Heart right ventricle (tissue), 16 donors: Measurements from ENCODE around the gene TRIM40. TPM values are rescaled to one million over a fixed set of nuclear protein-coding genes. Genes with fewer than 3 reads are reported as not detected.

Experiments used
- ATAC-seq, 8 donors: fragments of 200-7000 bp; cut with Tn5 transposase; one replicate each; pipeline ENCODE4 v1.9.1; 2020; ENCODE audit warnings: mild to moderate bottlenecking in 8 of 8, moderate library complexity in 8 of 8, moderate number of reproducible peaks in 1 of 8
- DNase-seq, 2 donors: peaks; one replicate each; pipeline ENCODE4 v3.0.0-alpha.2; 2020
- H3K27ac ChIP-seq, 10 donors: fragments of 200-600 bp; sonication (generic) in 2 of 10; one replicate each; pipeline versions ENCODE4 v1.5.0 to v1.8.0; 2020 to 2022; ENCODE audit warnings: mild to moderate bottlenecking in 3 of 10
- H3K27me3 ChIP-seq, 7 donors: fragments of 200-600 bp; one replicate each; pipeline ENCODE4 v1.8.0; 2021 to 2022; ENCODE audit warnings: mild to moderate bottlenecking in 2 of 7
- H3K36me3 ChIP-seq, 9 donors: fragments of 200-600 bp; sonication (generic) in 1 of 9; one replicate each; pipeline versions ENCODE4 v1.5.0 to v1.8.0; 2020 to 2022; ENCODE audit warnings: mild to moderate bottlenecking in 2 of 9
- H3K4me1 ChIP-seq, 9 donors: fragments of 200-600 bp; sonication (generic) in 1 of 9; one replicate each; pipeline versions ENCODE4 v1.5.0 to v1.8.0; 2020 to 2022; ENCODE audit warnings: mild to moderate bottlenecking in 4 of 9
- H3K4me3 ChIP-seq, 10 donors: fragments of 200-600 bp; sonication (generic) in 2 of 10; one replicate each; pipeline versions ENCODE4 v1.5.0 to v1.8.0; 2020 to 2022; ENCODE audit warnings: mild to moderate bottlenecking in 7 of 10, moderate library complexity in 2 of 10
- H3K9me3 ChIP-seq, 11 donors: fragments of 200-600 bp in 10 of 11; sonication (generic) in 2 of 11; one replicate each; pipeline versions ENCODE4 v1.5.0 to v1.8.0; 2013 to 2022; ENCODE audit warnings: mild to moderate bottlenecking in 2 of 11, control low read depth in 1 of 11, moderate library complexity in 1 of 11
- WGBS, 2 donors: extraction: QIAGEN DNeasy Blood & Tissue Kit; methylation state at CpG; one replicate each; pipeline ENCODE4 v1.1.7; 2013; ENCODE audit warnings: inconsistent platforms in 1 of 2; 5-methylcytosine and 5-hydroxymethylcytosine counted together
- intact Hi-C, 10 donors: fragments of 100-400 bp; cut with DNase I; formaldehyde crosslinking; loops; one replicate each; pipeline versions ENCODE4 v1.11.1 to v1.14.2; 2022
- polyA plus RNA-seq, 2 donors: library from polyadenylated mRNA; stranded (reverse); fragments of 200-250 nt; gene quantifications; one replicate each; pipeline ENCODE4 v1.2.3, GENCODE V29; 2013
- total RNA-seq, 10 donors: library from RNA; stranded (reverse); fragmentation: NEBNext Ultra II Directional in 3 of 10; extraction: Animal tissue kit (Norgen Biotek cat#: 25700) in 3 of 10; gene quantifications; one replicate each; pipeline versions ENCODE4 v1.2.1 to v1.2.4, GENCODE V29; 2021 to 2023
- TF ChIP-seq, protein P1 (sequence below), 9 donors: fragments of 200-600 bp; sonication (generic) in 2 of 9; IDR thresholded peaks; one replicate each; pipeline versions ENCODE4 v1.5.0 to v1.8.0; 2021 to 2022; ENCODE audit warnings: antibody characterized with exemption in 9 of 9, mild to moderate bottlenecking in 5 of 9, moderate library complexity in 1 of 9
- donor health status: Arrhythmogenic right ventricular cardiomyopathy.
- donor health status: ischemic (EF 13 %, LVEDD 7.1; RV severe dilation, severe dysfunction).
- donor health status: healthy with polysubstance abuse.
- donor health status: DM: no; HTN: yes; CAD: no.
- donor health status: DM: no; HTN: no; CAD: no.
- donor health status: ischemic (EF 25% LVEDD 6.9; RV normal size, moderate dysfunction).
- donor health status: ischemic (EF 25% LVEDD 5.7; RV mildly dilated, moderate dysfunction).
- donor health status: healthy.
- donor health status: DM: yes; HTN: yes; CAD: no.
- donor health status: Ischemic cardiomyopathy.
- donor health status: ischemic (EF 35%, LVEDD 5.7; RV mildly dilated, moderate dysfunction).
- donor health status: nonischemic (EF 11% LVEDD 7.7; RV severe dilation, severe dysfunction).
- donor health status: DM: yes; HTN: yes; CAD: no.
- donor health status: PGD.
- donor health status: ischemic (EF 29% LVEDD 5.4; RV normal size, mild dysfunction).
- donor health status: nonischemic (EF 23%, LVEDD 6.1; RV moderate dilation, normal function).

TRIM40 gene
- total and polyA plus RNA-seq, 12 donors: not detected

GRCh38 chr6:30180145-30180544, 44.2 kb downstream of the TRIM40 start:
- ATAC-seq (no peak), DNase-seq (no peak)
- Histone ChIP-seq H3K27ac (no peak overlapping the region), H3K4me1 (no peaks in the 10 kb centered on the region), H3K27me3 (peaks cover 0 to 47% (median 31%) of the 10 kb centered on the region in 7 donors), H3K9me3 (peaks cover 0 to 18% (median 6%) of the 10 kb centered on the region in 11 donors), H3K36me3 (peaks cover 0 to 11% (median 1%) of the 10 kb centered on the region in 9 donors), H3K4me3 (no peak overlapping the region)
- TF ChIP-seq, protein P1, sequence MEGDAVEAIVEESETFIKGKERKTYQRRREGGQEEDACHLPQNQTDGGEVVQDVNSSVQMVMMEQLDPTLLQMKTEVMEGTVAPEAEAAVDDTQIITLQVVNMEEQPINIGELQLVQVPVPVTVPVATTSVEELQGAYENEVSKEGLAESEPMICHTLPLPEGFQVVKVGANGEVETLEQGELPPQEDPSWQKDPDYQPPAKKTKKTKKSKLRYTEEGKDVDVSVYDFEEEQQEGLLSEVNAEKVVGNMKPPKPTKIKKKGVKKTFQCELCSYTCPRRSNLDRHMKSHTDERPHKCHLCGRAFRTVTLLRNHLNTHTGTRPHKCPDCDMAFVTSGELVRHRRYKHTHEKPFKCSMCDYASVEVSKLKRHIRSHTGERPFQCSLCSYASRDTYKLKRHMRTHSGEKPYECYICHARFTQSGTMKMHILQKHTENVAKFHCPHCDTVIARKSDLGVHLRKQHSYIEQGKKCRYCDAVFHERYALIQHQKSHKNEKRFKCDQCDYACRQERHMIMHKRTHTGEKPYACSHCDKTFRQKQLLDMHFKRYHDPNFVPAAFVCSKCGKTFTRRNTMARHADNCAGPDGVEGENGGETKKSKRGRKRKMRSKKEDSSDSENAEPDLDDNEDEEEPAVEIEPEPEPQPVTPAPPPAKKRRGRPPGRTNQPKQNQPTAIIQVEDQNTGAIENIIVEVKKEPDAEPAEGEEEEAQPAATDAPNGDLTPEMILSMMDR (IDR thresholded peaks at IDR 0.05): no peak
- intact Hi-C loops: no loop called here
- WGBS, 2 donors: 90 to 100% methylated on average over 1 of the region's 1 CpG

- 74 to 91% methylated on average over 5 of the region's 5 CpGs for WGBS, 2 donors
- TF ChIP-seq, protein P1 (IDR thresholded peaks at IDR 0.05): no peak
- peak in 1 of 8 donors; percentile 14 for ATAC-seq
- Histone ChIP-seq H3K36me3 (peaks cover 0 to 52% (median 38%) of the 10 kb centered on the region in 9 donors), H3K4me3 (no peak overlapping the region), H3K27me3 (peaks cover 0 to 4% (median 0%) of the 10 kb centered on the region in 7 donors), H3K4me1 (no peaks in the 10 kb centered on the region), H3K9me3 (peaks cover 0 to 16% (median 6%) of the 10 kb centered on the region in 11 donors), H3K27ac (no peak overlapping the region)
- intact Hi-C loops: no loop called here
- no peak for DNase-seq
Measured at GRCh38 chr6:30184417-30185031, 48.6 kb downstream of the TRIM40 start.

DNA sequence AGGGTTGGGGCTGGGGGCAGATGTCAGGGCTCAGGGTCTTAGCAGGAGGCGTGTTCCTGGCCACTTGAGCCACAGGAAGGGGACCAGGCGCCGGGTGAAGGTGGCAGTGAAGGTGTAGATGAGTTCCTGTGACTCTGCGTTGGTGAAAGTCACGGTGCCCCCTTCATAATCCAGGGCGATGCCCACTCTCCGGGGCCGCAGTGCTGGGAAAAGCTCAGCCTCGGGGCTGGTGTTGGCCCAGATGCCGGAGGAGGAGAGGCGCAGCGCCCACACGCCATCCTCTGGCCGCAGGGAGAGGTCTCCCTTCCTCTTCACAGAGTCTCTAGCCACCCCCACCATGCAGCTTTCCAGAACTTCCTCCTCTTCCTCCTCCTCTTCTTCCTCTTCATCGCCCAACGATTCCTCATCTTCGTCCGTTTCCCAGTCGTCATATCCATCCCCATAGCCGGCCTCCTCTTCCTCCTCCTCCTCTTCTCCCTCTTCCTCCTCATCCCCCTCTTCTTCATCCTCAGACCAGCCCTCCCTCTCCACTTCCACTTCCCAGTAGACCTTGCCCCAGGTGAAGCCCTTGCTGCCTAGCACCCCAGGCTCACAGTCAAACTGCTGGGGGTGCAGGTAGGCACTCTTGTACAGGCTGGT, 50.0 kb downstream of the TRIM40 start:
- Histone ChIP-seq H3K9me3 (peaks cover 0 to 1% (median 0%) of the 10 kb centered on the region in 11 donors), H3K4me3 (no peak overlapping the region), H3K36me3 (peaks cover 0 to 66% (median 43%) of the 10 kb centered on the region in 9 donors), H3K27ac (no peak overlapping the region), H3K27me3 (no peaks in the 10 kb centered on the region), H3K4me1 (no peaks in the 10 kb centered on the region)
- 94% methylated on average over 20 of the region's 20 CpGs for WGBS, 2 donors
- TF ChIP-seq, protein P1 (IDR thresholded peaks at IDR 0.05): no peak
- no peak for ATAC-seq
- intact Hi-C loops: no loop called here
- no peak for DNase-seq

DNA sequence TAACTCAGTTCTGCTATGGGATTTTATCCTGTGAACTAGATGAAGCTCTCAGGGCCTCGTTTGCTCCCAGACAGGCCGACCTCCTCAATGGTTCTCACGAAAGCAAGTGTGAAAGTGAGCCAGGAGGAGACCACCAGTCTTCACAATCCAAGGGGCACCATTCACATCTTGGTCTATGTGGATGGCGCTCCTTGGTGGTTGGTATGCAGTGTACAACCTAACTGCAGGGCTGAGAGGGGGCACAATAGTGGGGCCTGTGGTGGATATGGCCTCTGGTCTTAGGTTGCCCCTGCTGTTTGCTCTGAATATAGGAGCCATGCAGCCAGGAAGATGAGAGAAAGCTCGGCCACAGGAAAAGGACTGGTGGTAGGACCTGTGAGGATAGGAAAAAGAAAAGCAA, 52.6 kb downstream of the TRIM40 start:
- no peaks in the 10 kb centered on the region for H3K4me1 ChIP-seq
- TF ChIP-seq, protein P1 (IDR thresholded peaks at IDR 0.05): no peak
- DNase-seq (no peak), ATAC-seq (no peak)
- no peak overlapping the region for H3K27ac ChIP-seq
- 93 to 98% methylated on average over 5 of the region's 5 CpGs for WGBS, 2 donors
- peaks cover 0 to 89% (median 47%) of the 10 kb centered on the region in 9 donors for H3K36me3 ChIP-seq
- no peaks in the 10 kb centered on the region for H3K27me3 ChIP-seq
- no peaks in the 10 kb centered on the region for H3K9me3 ChIP-seq
- intact Hi-C loops: no loop called here
- no peak overlapping the region for H3K4me3 ChIP-seq
